HAP-1 (cell line): Measurements from ENCODE around the gene RALGPS1.

ENCODE experiments used
- DNase-seq, 2 experiments: peaks; one replicate each; pipeline ENCODE4 v3.0.0-alpha.2; 2016 to 2020; ENCODE audit warnings: low spot score in 2 of 2
- H3K27me3 ChIP-seq: fragments of 250-450 bp; sonication (Bioruptor Pico); 2 replicates; pipeline ENCODE4 v1.5.1; 2020; ENCODE audit warnings: low read depth, mild to moderate bottlenecking, moderate library complexity
- H3K36me3 ChIP-seq: fragments of 250-450 bp; sonication (Bioruptor Pico); replicated peaks from 2 replicates; pipeline ENCODE4 v1.5.1; 2020; ENCODE audit warnings: mild to moderate bottlenecking
- H3K4me1 ChIP-seq: fragments of 250-450 bp; sonication (Bioruptor Pico); 2 replicates; pipeline ENCODE4 v1.5.1; 2020; ENCODE audit warnings: mild to moderate bottlenecking
- H3K4me3 ChIP-seq: fragments of 250-450 bp; sonication (Bioruptor Pico); 2 replicates; pipeline ENCODE4 v1.5.1; 2020; ENCODE audit warnings: mild to moderate bottlenecking, moderate library complexity
- H3K9me3 ChIP-seq: fragments of 250-450 bp; sonication (Bioruptor Pico); 2 replicates; pipeline ENCODE4 v1.5.1; 2020; ENCODE audit warnings: mild to moderate bottlenecking, moderate library complexity
- in situ Hi-C: fragments of 300-500 bp; cut with MboI; formaldehyde crosslinking; loops from 3 replicates; pipeline ENCODE4 v1.14.3; 2020; ENCODE audit warnings: low sequenced_read_pairs, inconsistent platforms, mixed read lengths

Gene RALGPS1

GRCh38 chr9:126974594-126974993, 60.0 kb downstream of the RALGPS1 start:
- no peak overlapping the region for H3K4me3 ChIP-seq
- no peaks in the 10 kb centered on the region for H3K9me3 ChIP-seq
- H3K4me1 ChIP-seq, result no peaks in the 10 kb centered on the region
- no peaks in the 10 kb centered on the region for H3K27me3 ChIP-seq
- DNase-seq, result no peak
- no peaks in the 10 kb centered on the region for H3K36me3 ChIP-seq
- in situ Hi-C loops, result no loop called here

- DNase-seq, result no peak
- H3K27me3 ChIP-seq, result no peaks in the 10 kb centered on the region
- in situ Hi-C loops, result no loop called here
- no peaks in the 10 kb centered on the region for H3K9me3 ChIP-seq
- no peak overlapping the region for H3K4me3 ChIP-seq
- no peaks in the 10 kb centered on the region for H3K36me3 ChIP-seq
- no peaks in the 10 kb centered on the region for H3K4me1 ChIP-seq
Measured at GRCh38 chr9:126975327-126976220, 61.0 kb downstream of the RALGPS1 start.

GRCh38 chr9:126979461-126979860, 64.9 kb downstream of the RALGPS1 start:
- H3K4me1 ChIP-seq, result no peaks in the 10 kb centered on the region
- H3K27me3 ChIP-seq, result no peaks in the 10 kb centered on the region
- H3K9me3 ChIP-seq, result no peaks in the 10 kb centered on the region
- no peak overlapping the region for H3K4me3 ChIP-seq
- no peaks in the 10 kb centered on the region for H3K36me3 ChIP-seq
- in situ Hi-C loops, result no loop called here
- DNase-seq, result no peak

- Histone ChIP-seq H3K27me3 (no peaks in the 10 kb centered on the region), H3K36me3 (no peaks in the 10 kb centered on the region), H3K4me1 (no peaks in the 10 kb centered on the region), H3K4me3 (no peak overlapping the region), H3K9me3 (no peaks in the 10 kb centered on the region)
- in situ Hi-C loops, result no loop called here
- DNase-seq, result no peak
Measured at GRCh38 chr9:126980231-126980630, 65.6 kb downstream of the RALGPS1 start.

- Histone ChIP-seq H3K4me1 (no peaks in the 10 kb centered on the region), H3K4me3 (no peak overlapping the region), H3K9me3 (no peaks in the 10 kb centered on the region), H3K27me3 (no peaks in the 10 kb centered on the region), H3K36me3 (no peaks in the 10 kb centered on the region)
- no peak for DNase-seq
- in situ Hi-C loops, result no loop called here
Measured at GRCh38 chr9:126981218-126981617, 66.6 kb downstream of the RALGPS1 start.

- H3K4me3 ChIP-seq, result no peak overlapping the region
- H3K36me3 ChIP-seq, result no peaks in the 10 kb centered on the region
- no peaks in the 10 kb centered on the region for H3K4me1 ChIP-seq
- H3K27me3 ChIP-seq, result no peaks in the 10 kb centered on the region
- H3K9me3 ChIP-seq, result no peaks in the 10 kb centered on the region
- DNase-seq, result no peak
- in situ Hi-C loops, result no loop called here
Measured at GRCh38 chr9:126982215-126983002, 67.8 kb downstream of the RALGPS1 start.

GRCh38 chr9:126983767-126984166, 69.2 kb downstream of the RALGPS1 start:
- H3K9me3 ChIP-seq, result no peaks in the 10 kb centered on the region
- H3K4me1 ChIP-seq, result no peaks in the 10 kb centered on the region
- H3K4me3 ChIP-seq, result no peak overlapping the region
- no peaks in the 10 kb centered on the region for H3K36me3 ChIP-seq
- no peaks in the 10 kb centered on the region for H3K27me3 ChIP-seq
- in situ Hi-C loops, result no loop called here
- no peak for DNase-seq

- DNase-seq, result no peak
- in situ Hi-C loops, result no loop called here
Measured at GRCh38 chr9:126984969-126985368, 70.4 kb downstream of the RALGPS1 start.

GRCh38 chr9:126985870-126986498, 71.4 kb downstream of the RALGPS1 start:
- in situ Hi-C loops, result no loop called here
- Histone ChIP-seq H3K4me3 (no peak overlapping the region), H3K27me3 (no peaks in the 10 kb centered on the region), H3K4me1 (no peaks in the 10 kb centered on the region), H3K36me3 (no peaks in the 10 kb centered on the region), H3K9me3 (no peaks in the 10 kb centered on the region)
- no peak for DNase-seq

More at GRCh38 chr9:126984969-126985368, 70.4 kb downstream of the RALGPS1 start:
- H3K4me1 ChIP-seq, result no peaks in the 10 kb centered on the region
- no peaks in the 10 kb centered on the region for H3K9me3 ChIP-seq
- H3K4me3 ChIP-seq, result no peak overlapping the region
- no peaks in the 10 kb centered on the region for H3K36me3 ChIP-seq
- H3K27me3 ChIP-seq, result no peaks in the 10 kb centered on the region

- no peaks in the 10 kb centered on the region for H3K36me3 ChIP-seq
- no peak overlapping the region for H3K4me3 ChIP-seq
- DNase-seq, result no peak
- no peaks in the 10 kb centered on the region for H3K27me3 ChIP-seq
- in situ Hi-C loops, result no loop called here
- H3K9me3 ChIP-seq, result no peaks in the 10 kb centered on the region
- H3K4me1 ChIP-seq, result no peaks in the 10 kb centered on the region
Measured at GRCh38 chr9:126986506-126986951, 71.9 kb downstream of the RALGPS1 start.

- H3K4me3 ChIP-seq, result no peak overlapping the region
- no peaks in the 10 kb centered on the region for H3K4me1 ChIP-seq
- in situ Hi-C loops, result no loop called here
- H3K36me3 ChIP-seq, result no peaks in the 10 kb centered on the region
- DNase-seq, result no peak
- no peaks in the 10 kb centered on the region for H3K27me3 ChIP-seq
- peaks cover 2% of the 10 kb centered on the region; the same call in 1 of the 2 replicates for H3K9me3 ChIP-seq
Measured at GRCh38 chr9:126988857-126989256, 74.3 kb downstream of the RALGPS1 start.

GRCh38 chr9:126989847-126990842, 75.6 kb downstream of the RALGPS1 start:
- DNase-seq, result no peak
- no peaks in the 10 kb centered on the region for H3K4me1 ChIP-seq
- H3K4me3 ChIP-seq, result no peak overlapping the region

GRCh38 chr9:126991183-126991582, 76.6 kb downstream of the RALGPS1 start:
- in situ Hi-C loops, result no loop called here
- no peak for DNase-seq
- Histone ChIP-seq H3K4me3 (no peak overlapping the region), H3K9me3 (peaks cover 2% of the 10 kb centered on the region; the same call in 1 of the 2 replicates), H3K27me3 (no peaks in the 10 kb centered on the region), H3K4me1 (no peaks in the 10 kb centered on the region), H3K36me3 (no peaks in the 10 kb centered on the region)

More at GRCh38 chr9:126989847-126990842, 75.6 kb downstream of the RALGPS1 start:
- peaks cover 2% of the 10 kb centered on the region; the same call in 1 of the 2 replicates for H3K9me3 ChIP-seq
- no peaks in the 10 kb centered on the region for H3K27me3 ChIP-seq
- in situ Hi-C loops, result no loop called here
- H3K36me3 ChIP-seq, result no peaks in the 10 kb centered on the region
